ENCODE data around the gene HAS3. TPM values are rescaled to one million over a fixed set of nuclear protein-coding genes. Genes with fewer than 3 reads are reported as not detected.
"Not testable (repeated sequence)": the region's sequence is repeated elsewhere in the genome, so short reads cannot be mapped to it uniquely, and the experiment has no call there.

The HAS3 gene, protein sequence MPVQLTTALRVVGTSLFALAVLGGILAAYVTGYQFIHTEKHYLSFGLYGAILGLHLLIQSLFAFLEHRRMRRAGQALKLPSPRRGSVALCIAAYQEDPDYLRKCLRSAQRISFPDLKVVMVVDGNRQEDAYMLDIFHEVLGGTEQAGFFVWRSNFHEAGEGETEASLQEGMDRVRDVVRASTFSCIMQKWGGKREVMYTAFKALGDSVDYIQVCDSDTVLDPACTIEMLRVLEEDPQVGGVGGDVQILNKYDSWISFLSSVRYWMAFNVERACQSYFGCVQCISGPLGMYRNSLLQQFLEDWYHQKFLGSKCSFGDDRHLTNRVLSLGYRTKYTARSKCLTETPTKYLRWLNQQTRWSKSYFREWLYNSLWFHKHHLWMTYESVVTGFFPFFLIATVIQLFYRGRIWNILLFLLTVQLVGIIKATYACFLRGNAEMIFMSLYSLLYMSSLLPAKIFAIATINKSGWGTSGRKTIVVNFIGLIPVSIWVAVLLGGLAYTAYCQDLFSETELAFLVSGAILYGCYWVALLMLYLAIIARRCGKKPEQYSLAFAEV
- under 1 TPM; 0.67 to 0.84 TPM for total RNA-seq

DNA sequence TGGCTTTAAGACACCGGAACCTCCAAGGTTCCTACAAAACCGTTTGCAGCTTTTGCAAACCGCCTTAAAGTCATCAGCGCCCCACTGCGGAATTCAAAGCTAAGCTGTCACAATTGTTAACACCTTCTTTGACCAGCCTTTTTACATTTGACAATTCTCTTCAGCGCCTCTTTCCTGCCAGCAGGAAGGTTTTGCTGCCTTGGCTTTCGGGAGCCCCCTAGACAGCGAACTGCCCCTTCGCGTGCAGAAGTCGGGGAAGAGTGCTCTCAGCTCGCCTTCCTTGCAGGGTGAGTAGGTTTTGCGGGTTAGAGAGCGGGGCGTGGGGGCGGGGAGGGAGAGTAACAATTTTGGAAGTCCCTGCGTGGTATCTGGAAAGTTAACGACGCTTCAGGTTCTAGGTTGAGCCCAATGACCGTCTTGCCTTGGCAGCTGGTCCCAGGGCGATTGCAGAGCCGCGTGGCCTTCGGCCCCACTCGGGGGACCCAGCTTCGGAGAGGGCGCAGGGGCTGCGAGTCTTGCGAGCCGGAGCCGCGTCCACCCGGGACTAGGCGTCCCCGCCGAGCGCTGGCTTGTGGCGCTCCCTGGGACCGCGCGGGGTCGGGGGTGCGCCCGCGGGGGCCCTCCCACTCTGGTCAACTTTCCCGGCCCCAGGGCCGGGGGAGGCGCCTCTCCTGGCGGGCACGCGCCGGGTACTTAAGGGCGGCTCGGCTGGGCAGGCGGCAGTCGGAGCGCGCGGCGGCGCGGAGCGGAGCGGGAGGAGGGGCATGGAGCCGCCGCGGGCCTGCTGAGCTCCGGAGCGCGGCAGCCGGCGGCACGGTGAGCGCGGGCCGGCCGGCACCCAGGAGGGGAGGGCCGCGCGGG is at the start of gene HAS3:
TSS of gene HAS3 (plus strand) at position 153 of the 861 bp plus-strand sequence. CDS start 3,743 bp downstream, outside the sequence.
- peaks cover 18% of the 10 kb centered on the region for H3K4me1 Mint-ChIP-seq
- peak; percentile 42 for DNase-seq
- ChIA-PET CTCF (interaction anchor here (1.3 to 1.4 kb wide), 2 partner anchors 18 to 21 kb away, joined by 3 to 4 read pairs; no protein-coding TSS in a partner anchor), POLR2A (no interaction called here)
- H3K4me3 Mint-ChIP-seq = peak within 1 kb of the TSS; percentile 76
- H3K27me3 Mint-ChIP-seq = peaks cover 34% of the 10 kb centered on the region
- H3K27ac Mint-ChIP-seq = no peak within 1 kb of the TSS
- H3K36me3 Mint-ChIP-seq (ENCODE audit: low read depth) = peaks cover 3% of the 10 kb centered on the region
- H3K9me3 Mint-ChIP-seq = no peaks in the 10 kb centered on the region

DNA sequence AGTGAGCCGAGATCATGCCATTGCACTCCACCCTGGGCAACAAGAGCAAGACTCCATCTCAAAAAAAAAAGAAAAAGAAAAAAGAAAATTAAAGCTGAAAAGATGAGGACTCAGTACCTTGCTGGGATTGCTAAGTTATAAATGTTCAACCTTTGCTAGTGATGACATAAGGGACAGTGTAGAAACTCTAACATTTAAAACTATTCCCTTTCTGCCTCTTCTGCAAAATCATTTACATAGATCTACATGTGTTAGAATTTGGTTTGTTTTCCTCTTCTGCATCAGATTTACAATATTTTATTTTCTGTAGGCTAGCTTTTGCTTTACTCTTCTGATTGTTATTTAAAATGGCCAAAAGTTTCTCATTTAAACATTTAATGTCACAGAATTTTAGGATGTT is 49.5 kb upstream of the HAS3 start:
- ChIA-PET CTCF (interaction anchor here (0.6 to 1.1 kb wide), 2 partner anchors 9 to 67 kb away, joined by 3 read pairs; no protein-coding TSS in a partner anchor), POLR2A (no interaction called here)
- H3K4me1 Mint-ChIP-seq = peaks cover 7% of the 10 kb centered on the region
- H3K36me3 Mint-ChIP-seq (ENCODE audit: low read depth) = no peaks in the 10 kb centered on the region
- no peaks in the 10 kb centered on the region for H3K9me3 Mint-ChIP-seq
- no peaks in the 10 kb centered on the region for H3K27me3 Mint-ChIP-seq
- DNase-seq = no peak
- no peak overlapping the region for H3K4me3 Mint-ChIP-seq
- H3K27ac Mint-ChIP-seq = no peak overlapping the region

DNA sequence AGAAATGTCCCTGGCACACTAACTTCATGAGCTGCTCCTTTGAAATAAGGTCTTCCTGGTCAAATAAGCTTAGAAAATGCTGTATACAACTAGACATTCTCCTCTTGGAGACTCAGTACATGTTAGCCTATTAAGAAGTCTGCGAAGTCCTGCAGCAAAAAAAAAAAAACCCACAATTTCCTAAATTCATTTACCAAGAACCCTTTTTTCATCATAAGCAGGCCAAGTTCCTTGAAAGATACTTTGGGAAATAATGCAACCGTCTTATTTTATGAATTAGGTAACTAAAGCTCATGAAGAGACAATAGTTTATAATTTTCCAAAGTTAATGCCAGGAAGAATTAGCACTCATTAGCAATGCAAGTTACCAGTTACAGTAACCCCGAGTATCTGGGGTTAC is 49.0 kb upstream of the HAS3 start:
- Mint-ChIP-seq H3K4me3 (no peak overlapping the region), H3K27ac (no peak overlapping the region), H3K36me3 (ENCODE audit: low read depth) (no peaks in the 10 kb centered on the region), H3K27me3 (no peaks in the 10 kb centered on the region), H3K4me1 (peaks cover 7% of the 10 kb centered on the region), H3K9me3 (no peaks in the 10 kb centered on the region)
- ChIA-PET POLR2A (no interaction called here), CTCF (interaction anchor here (0.6 to 1.1 kb wide), 3 partner anchors 9 to 529 kb away, joined by 3 read pairs; no protein-coding TSS in a partner anchor)
- DNase-seq = no peak

DNA sequence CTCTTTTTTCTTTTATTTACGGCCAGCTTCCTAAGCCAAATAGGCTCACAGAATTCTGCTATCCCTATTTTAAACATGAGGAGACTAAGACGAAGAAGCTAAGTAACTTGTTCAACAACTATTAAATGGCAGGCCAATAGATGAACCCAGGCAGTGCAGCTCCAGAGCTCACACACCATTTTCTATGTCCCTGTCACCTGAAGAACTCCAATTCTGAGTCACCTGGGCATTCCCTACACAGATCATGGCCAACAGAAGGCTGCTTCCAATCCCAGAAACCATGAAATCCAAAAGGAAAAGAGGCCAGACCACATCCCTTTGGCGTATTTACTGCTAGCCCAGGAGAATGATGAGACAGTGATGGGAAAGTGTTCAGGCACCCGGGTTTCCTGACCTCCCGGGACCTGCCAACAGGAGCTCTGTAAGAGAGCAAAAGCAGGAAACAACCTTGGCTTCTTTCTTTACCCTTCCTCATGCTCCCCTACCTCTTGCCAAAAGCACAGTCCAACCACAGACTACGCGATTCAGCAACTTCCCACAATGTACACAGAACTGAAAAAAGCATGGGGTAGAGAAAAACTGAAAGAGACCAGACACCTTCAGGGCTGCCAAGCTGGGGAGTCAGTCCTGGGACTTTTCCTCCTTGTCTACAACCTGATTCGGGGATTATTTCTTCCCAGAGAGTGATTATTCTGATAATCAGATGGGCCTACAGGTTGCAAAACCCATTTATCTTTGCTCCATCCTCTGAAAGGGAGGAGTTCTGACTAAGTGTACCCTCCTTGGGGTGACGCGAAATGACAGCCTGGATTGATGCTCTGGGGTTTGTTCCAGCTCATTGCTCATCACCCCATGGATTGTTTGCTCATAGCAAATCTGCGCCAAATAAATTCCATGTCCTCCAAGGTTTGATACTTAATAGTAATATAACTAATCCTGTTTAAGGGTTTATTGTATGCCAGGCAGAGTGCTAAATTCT is 47.8 kb upstream of the HAS3 start:
- POLR2A ChIA-PET = no interaction called here

DNA sequence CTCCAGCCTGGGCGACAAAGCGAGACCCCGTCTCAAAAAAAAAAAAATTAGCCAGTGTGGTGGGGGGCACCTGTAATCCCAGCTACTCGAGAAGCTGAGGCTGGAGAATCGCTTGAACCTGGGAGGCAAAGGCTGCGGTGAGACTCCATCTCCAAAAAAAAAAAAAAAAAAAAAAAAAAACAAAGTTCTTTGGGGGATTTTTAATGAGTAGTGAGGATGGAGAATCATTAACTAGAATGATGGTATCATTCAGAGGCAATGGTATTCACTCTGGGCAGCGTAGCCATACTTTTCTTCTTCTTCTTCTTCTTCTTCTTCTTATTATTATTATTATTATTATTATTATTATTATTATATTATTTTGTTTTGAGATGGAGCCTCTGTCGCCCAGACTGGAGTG is 42.0 kb upstream of the HAS3 start:
- H3K4me3 Mint-ChIP-seq; H3K36me3 Mint-ChIP-seq (ENCODE audit: low read depth); H3K27ac Mint-ChIP-seq; H3K4me1 Mint-ChIP-seq; H3K27me3 Mint-ChIP-seq; POLR2A ChIA-PET; H3K9me3 Mint-ChIP-seq; DNase-seq: not testable (repeated sequence)
- CTCF ChIA-PET = interaction anchor here (1.0 kb wide), 1 partner anchor 8 kb away, joined by 3 read pairs; no protein-coding TSS in a partner anchor

More for the DNA sequence above, 47.8 kb upstream of the HAS3 start:
- no peaks in the 10 kb centered on the region for H3K36me3 Mint-ChIP-seq (ENCODE audit: low read depth)
- no peak overlapping the region for H3K27ac Mint-ChIP-seq
- peaks cover 7% of the 10 kb centered on the region for H3K4me1 Mint-ChIP-seq
- no peak for DNase-seq
- H3K9me3 Mint-ChIP-seq = no peaks in the 10 kb centered on the region
- no peaks in the 10 kb centered on the region for H3K27me3 Mint-ChIP-seq
- H3K4me3 Mint-ChIP-seq = no peak overlapping the region
- CTCF ChIA-PET = no interaction called here

DNA sequence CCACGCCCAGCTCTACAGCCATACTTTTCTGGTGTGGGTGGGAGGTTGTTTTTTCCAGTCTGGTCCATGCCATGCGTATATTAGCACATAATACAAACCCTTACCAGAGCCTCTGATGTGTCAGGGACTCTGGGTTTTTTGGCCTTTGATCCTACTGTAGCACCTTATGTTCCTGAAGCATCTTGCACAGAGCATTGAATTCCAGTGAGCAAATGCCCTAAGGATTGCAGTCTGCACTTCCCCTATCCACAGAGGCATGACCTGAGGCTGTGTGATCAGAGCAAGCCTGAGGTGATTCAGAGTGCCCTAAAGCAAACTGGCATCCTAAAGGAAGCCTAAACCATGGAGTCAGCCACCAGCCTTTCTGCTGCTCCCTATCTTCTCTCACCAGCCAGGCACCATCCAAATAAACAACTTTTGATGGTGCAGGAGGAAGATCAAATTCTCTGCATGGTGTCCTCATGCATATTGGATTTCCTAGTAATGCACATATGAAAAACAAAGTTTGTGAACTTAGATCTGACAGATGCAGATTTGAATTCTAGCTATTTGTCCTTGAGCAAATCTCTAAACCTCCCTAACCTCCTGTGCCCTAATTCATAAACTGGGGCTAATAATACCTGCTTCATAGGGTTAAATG is 41.2 kb upstream of the HAS3 start:
- Mint-ChIP-seq H3K4me1 (no peaks in the 10 kb centered on the region), H3K4me3 (no peak overlapping the region), H3K27ac (no peak overlapping the region), H3K27me3 (no peaks in the 10 kb centered on the region), H3K36me3 (ENCODE audit: low read depth) (no peaks in the 10 kb centered on the region), H3K9me3 (no peaks in the 10 kb centered on the region)
- CTCF ChIA-PET = interaction anchor here (0.6 to 1.0 kb wide), 2 partner anchors 9 to 200 kb away, joined by 3 read pairs; no protein-coding TSS in a partner anchor
- no peak for DNase-seq
- POLR2A ChIA-PET = no interaction called here

DNA sequence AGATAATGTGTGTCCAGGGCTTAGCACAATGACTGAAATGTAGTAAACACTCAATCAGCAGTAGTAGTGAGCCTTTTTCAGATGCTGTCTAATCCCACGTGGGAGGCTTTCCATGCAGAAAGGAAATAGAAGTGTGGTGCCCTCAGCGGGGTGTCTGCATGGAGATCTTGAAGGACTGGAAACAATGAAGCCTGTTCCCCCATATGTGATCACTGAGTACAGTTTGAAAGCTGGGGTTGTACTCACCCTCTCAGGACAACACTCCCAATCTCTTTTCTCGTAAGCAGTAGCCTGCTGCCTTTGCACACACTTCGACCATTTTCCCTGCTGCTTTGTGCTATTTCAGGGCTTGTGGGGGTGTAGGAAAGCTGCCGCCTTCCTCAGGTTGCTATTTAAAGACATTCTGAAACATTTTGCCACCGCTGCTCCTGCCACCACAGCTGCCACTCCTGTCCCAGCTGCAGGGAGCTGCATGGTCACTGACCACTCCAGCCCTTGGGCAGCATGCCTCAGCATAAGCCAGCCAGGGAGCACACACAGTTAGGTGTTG is 40.6 kb upstream of the HAS3 start:
- Mint-ChIP-seq H3K4me3 (no peak overlapping the region), H3K36me3 (ENCODE audit: low read depth) (no peaks in the 10 kb centered on the region), H3K4me1 (no peaks in the 10 kb centered on the region), H3K27ac (no peak overlapping the region), H3K27me3 (no peaks in the 10 kb centered on the region), H3K9me3 (no peaks in the 10 kb centered on the region)
- ChIA-PET POLR2A (no interaction called here), CTCF (interaction anchor here (1.0 kb wide), 1 partner anchor 8 kb away, joined by 3 read pairs; no protein-coding TSS in a partner anchor)
- DNase-seq = no peak

DNA sequence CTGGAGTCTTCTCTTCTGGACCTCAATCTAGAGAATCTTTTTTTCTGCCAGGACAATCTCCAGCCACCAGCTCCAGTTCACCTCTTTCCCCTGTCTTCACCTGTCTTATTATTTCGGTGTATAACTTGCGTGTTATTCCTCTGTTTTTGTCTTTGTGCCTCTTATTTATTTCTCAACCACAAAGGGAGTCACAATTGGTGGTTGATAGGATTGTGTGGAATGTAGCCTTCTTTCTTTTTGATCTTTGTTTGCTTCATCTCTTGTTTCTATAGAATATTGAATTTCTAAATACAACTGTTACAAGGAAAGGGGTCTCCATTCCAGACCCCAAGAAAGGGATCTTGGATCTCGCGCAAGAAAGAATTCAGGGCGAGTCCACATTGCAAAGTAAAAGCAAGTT is 35.9 kb upstream of the HAS3 start:
- no peak overlapping the region for H3K4me3 Mint-ChIP-seq
- CTCF ChIA-PET = no interaction called here
- H3K9me3 Mint-ChIP-seq = no peaks in the 10 kb centered on the region
- no peak for DNase-seq
- H3K36me3 Mint-ChIP-seq (ENCODE audit: low read depth) = no peaks in the 10 kb centered on the region
- no peaks in the 10 kb centered on the region for H3K27me3 Mint-ChIP-seq
- no peaks in the 10 kb centered on the region for H3K4me1 Mint-ChIP-seq
- POLR2A ChIA-PET = no interaction called here
- no peak overlapping the region for H3K27ac Mint-ChIP-seq

DNA sequence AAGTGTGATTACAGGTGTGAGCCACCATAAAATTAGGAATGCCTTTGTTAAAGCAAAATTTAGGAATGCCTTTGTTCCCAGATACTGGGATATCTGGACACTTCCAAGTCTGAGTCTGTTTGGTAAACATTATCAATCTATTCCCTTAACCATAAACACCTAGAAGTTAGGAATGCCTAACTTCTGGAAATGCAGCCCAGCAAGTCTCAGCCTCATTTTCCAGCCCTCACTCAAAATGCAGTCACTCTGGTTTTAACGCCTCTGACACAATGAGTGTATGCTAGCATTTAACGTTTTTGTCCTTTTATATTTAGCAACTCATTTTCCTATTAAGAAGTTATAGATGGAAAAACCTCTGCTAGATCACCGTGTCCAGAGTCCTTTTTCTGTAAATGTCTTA is 34.4 kb upstream of the HAS3 start:
- no peaks in the 10 kb centered on the region for H3K27me3 Mint-ChIP-seq
- POLR2A ChIA-PET = no interaction called here
- CTCF ChIA-PET = no interaction called here
- DNase-seq = no peak
- H3K9me3 Mint-ChIP-seq = no peaks in the 10 kb centered on the region
- no peak overlapping the region for H3K27ac Mint-ChIP-seq
- no peaks in the 10 kb centered on the region for H3K4me1 Mint-ChIP-seq
- H3K4me3 Mint-ChIP-seq = no peak overlapping the region
- H3K36me3 Mint-ChIP-seq (ENCODE audit: low read depth) = no peaks in the 10 kb centered on the region

DNA sequence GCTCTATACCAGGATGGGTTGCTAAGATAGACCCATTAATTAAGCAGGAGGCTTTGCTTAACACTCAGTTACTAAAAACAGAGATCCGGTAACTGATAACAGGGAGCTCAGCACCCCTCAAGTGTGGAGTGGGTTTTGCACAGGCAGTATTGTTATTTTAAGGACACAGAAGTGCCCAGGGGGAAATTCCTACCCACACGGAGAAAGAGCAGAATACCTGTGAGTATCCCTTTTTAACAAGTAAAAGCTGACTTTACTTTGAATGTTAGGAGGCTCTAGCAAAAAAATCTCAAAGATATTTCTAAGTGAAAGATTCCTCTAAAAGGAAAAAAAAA is 32.8 kb upstream of the HAS3 start:
- Mint-ChIP-seq H3K27ac (no peak overlapping the region), H3K27me3 (no peaks in the 10 kb centered on the region), H3K36me3 (ENCODE audit: low read depth) (no peaks in the 10 kb centered on the region), H3K4me3 (no peak overlapping the region), H3K4me1 (no peaks in the 10 kb centered on the region), H3K9me3 (no peaks in the 10 kb centered on the region)
- ChIA-PET CTCF (interaction anchor here (1.5 kb wide), 1 partner anchor 40 kb away, joined by 4 read pairs; no protein-coding TSS in a partner anchor), POLR2A (no interaction called here)
- DNase-seq = no peak

DNA sequence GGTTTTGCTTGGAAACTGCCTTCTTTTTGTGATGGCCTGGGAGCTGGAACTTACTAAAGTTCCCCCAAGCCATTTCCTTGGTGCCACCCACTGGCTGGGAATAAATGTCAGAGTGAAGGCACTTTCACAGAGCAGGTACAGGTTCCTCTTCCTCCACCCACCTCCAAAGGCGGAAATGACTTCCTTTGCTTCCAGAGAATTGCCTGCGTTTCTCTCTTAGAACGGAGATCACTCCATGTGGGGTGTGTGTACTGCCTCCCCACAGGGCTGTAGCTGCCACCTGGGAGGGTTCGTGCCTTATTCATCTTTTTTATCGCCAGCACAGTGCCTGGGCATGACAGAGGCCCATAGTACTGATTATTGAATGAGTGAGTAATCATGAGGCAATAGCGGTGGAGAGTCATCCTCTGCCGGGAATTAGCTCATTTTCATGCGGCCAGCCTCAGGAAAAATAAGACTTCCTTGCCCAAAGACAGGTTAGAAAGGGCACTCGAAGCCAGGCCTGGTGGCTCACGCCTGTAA is 32.2 kb upstream of the HAS3 start:
- ChIA-PET POLR2A (no interaction called here), CTCF (interaction anchor here (0.6 to 1.5 kb wide), 3 partner anchors 37 to 266 kb away, joined by 3 to 4 read pairs (median 4); no protein-coding TSS in a partner anchor)
- Mint-ChIP-seq H3K36me3 (ENCODE audit: low read depth) (no peaks in the 10 kb centered on the region), H3K27me3 (no peaks in the 10 kb centered on the region), H3K4me1 (no peaks in the 10 kb centered on the region), H3K27ac (no peak overlapping the region), H3K4me3 (no peak overlapping the region), H3K9me3 (no peaks in the 10 kb centered on the region)
- DNase-seq = no peak
